Measurements from ENCODE around the gene MARK1.

GRCh38 chr1:220498188-220498587 lies 29.7 kb upstream of the MARK1 start:
- TF ChIP-seq CTCF (conservative IDR thresholded peaks at IDR 0.05 in 1 of 2, IDR thresholded peaks at IDR 0.05 in 1 of 2; ENCODE audit: low read depth in 1 of 2, low read length in 2 of 2), result no peak
- TF ChIP-seq EZH2 (IDR thresholded peaks at IDR 0.05; ENCODE audit: low read length, missing control alignments), result no peak
